HEK293 (cell line): ENCODE measurements around the gene PALM3.

ENCODE experiments used
- IKZF3 ChIP-seq: fragments of 450-650 bp; IDR thresholded peaks from 2 replicates; pipeline ENCODE4 v1.5.0; 2018; ENCODE audit warnings: missing biosample characterization, mild to moderate bottlenecking, missing genetic modification characterization, moderate library complexity
- KLF1 ChIP-seq: fragments of 450-650 bp; formaldehyde crosslinking; IDR thresholded peaks from 2 replicates; pipeline ENCODE4 v1.5.1; 2016; ENCODE audit warnings: missing biosample characterization, missing genetic modification characterization
- KLF8 ChIP-seq: fragments of 450-650 bp; formaldehyde crosslinking; IDR thresholded peaks from 2 replicates; pipeline ENCODE4 v1.5.1; 2016; ENCODE audit warnings: missing biosample characterization, missing genetic modification characterization
- PATZ1 ChIP-seq: fragments of 450-650 bp; formaldehyde crosslinking; IDR thresholded peaks from 2 replicates; pipeline ENCODE4 v1.5.1; 2016; ENCODE audit warnings: missing biosample characterization, missing genetic modification characterization
- PRDM1 ChIP-seq: fragments of 450-650 bp; formaldehyde crosslinking; IDR thresholded peaks from 2 replicates; pipeline ENCODE4; 2016; ENCODE audit warnings: missing biosample characterization, missing genetic modification characterization
- PRDM4 ChIP-seq: fragments of 450-650 bp; formaldehyde crosslinking; IDR thresholded peaks from 2 replicates; pipeline ENCODE4 v1.5.1; 2017; ENCODE audit warnings: missing biosample characterization, missing genetic modification characterization
- RBAK ChIP-seq: fragments of 450-650 bp; formaldehyde crosslinking; IDR thresholded peaks from 2 replicates; pipeline ENCODE4 v1.5.1; 2016; ENCODE audit warnings: missing biosample characterization, missing genetic modification characterization
- REPIN1 ChIP-seq: fragments of 450-650 bp; formaldehyde crosslinking; IDR thresholded peaks from 2 replicates; pipeline ENCODE4 v1.5.1; 2017; ENCODE audit warnings: missing biosample characterization, missing genetic modification characterization, low read depth
- REST ChIP-seq: fragments of 450-650 bp; formaldehyde crosslinking; IDR thresholded peaks from 2 replicates; pipeline ENCODE4 v1.5.1; 2016; ENCODE audit warnings: missing biosample characterization, missing genetic modification characterization
- SP2 ChIP-seq: fragments of 450-650 bp; formaldehyde crosslinking; IDR thresholded peaks from 2 replicates; pipeline ENCODE4 v1.5.1; 2016; ENCODE audit warnings: missing biosample characterization, missing genetic modification characterization
- TCF7L2 ChIP-seq: IDR thresholded peaks from 2 replicates; pipeline ENCODE4 v1.6.1; 2011; ENCODE audit warnings: low read depth, mild to moderate bottlenecking, inconsistent platforms, low read length, moderate library complexity, borderline replicate concordance
- ZBTB17 ChIP-seq: fragments of 450-650 bp; formaldehyde crosslinking; IDR thresholded peaks from 2 replicates; pipeline ENCODE4 v1.5.1; 2016; ENCODE audit warnings: missing biosample characterization, missing genetic modification characterization
- ZBTB26 ChIP-seq: fragments of 450-650 bp; formaldehyde crosslinking; optimal IDR thresholded peaks from 2 replicates; pipeline ENCODE3; 2016; ENCODE audit warnings: missing biosample characterization, mild to moderate bottlenecking, missing genetic modification characterization
- ZEB2 ChIP-seq: fragments of 450-650 bp; formaldehyde crosslinking; IDR thresholded peaks from 2 replicates; pipeline ENCODE4 v1.5.1; 2016; ENCODE audit warnings: missing biosample characterization, missing genetic modification characterization
- ZFHX2 ChIP-seq: fragments of 450-650 bp; formaldehyde crosslinking; conservative IDR thresholded peaks from 2 replicates; pipeline ENCODE4 v1.5.1; 2016; ENCODE audit warnings: missing biosample characterization, missing genetic modification characterization
- ZNF2 ChIP-seq: fragments of 450-650 bp; formaldehyde crosslinking; IDR thresholded peaks from 2 replicates; pipeline ENCODE4 v1.5.1; 2016; ENCODE audit warnings: missing biosample characterization, missing genetic modification characterization
- ZNF239 ChIP-seq: fragments of 450-650 bp; formaldehyde crosslinking; IDR thresholded peaks from 2 replicates; pipeline ENCODE4 v1.5.1; 2016; ENCODE audit warnings: missing biosample characterization, missing genetic modification characterization
- ZNF324 ChIP-seq: fragments of 450-650 bp; formaldehyde crosslinking; IDR thresholded peaks from 2 replicates; pipeline ENCODE4 v1.5.1; 2016; ENCODE audit warnings: missing biosample characterization, missing genetic modification characterization
- ZNF335 ChIP-seq: fragments of 450-650 bp; formaldehyde crosslinking; conservative IDR thresholded peaks from 2 replicates; pipeline ENCODE4 v1.5.1; 2016; ENCODE audit warnings: missing biosample characterization, missing genetic modification characterization
- ZNF391 ChIP-seq: fragments of 450-650 bp; formaldehyde crosslinking; IDR thresholded peaks from 2 replicates; pipeline ENCODE4 v1.5.1; 2016; ENCODE audit warnings: low read depth, missing biosample characterization, missing genetic modification characterization, borderline replicate concordance
- ZNF416 ChIP-seq: fragments of 450-650 bp; formaldehyde crosslinking; IDR thresholded peaks from 2 replicates; pipeline ENCODE4 v1.5.1; 2016; ENCODE audit warnings: missing biosample characterization, missing genetic modification characterization
- ZNF426 ChIP-seq: fragments of 450-650 bp; formaldehyde crosslinking; IDR thresholded peaks from 2 replicates; pipeline ENCODE4 v1.5.1; 2017; ENCODE audit warnings: missing biosample characterization, missing genetic modification characterization, mild to moderate bottlenecking, inconsistent platforms, moderate library complexity
- ZNF449 ChIP-seq: fragments of 450-650 bp; formaldehyde crosslinking; IDR thresholded peaks from 2 replicates; pipeline ENCODE4 v1.5.1; 2017; ENCODE audit warnings: missing biosample characterization, mild to moderate bottlenecking, missing genetic modification characterization, moderate library complexity
- ZNF624 ChIP-seq: fragments of 450-650 bp; formaldehyde crosslinking; IDR thresholded peaks from 2 replicates; pipeline ENCODE4 v1.5.1; 2017; ENCODE audit warnings: missing biosample characterization, missing genetic modification characterization
- ZNF639 ChIP-seq: fragments of 450-650 bp; formaldehyde crosslinking; IDR thresholded peaks from 2 replicates; pipeline ENCODE4 v1.5.1; 2016; ENCODE audit warnings: missing biosample characterization, missing genetic modification characterization
- ZNF768 ChIP-seq: fragments of 450-650 bp; formaldehyde crosslinking; IDR thresholded peaks from 2 replicates; pipeline ENCODE4 v1.5.1; 2018; ENCODE audit warnings: missing biosample characterization, mild to moderate bottlenecking, missing genetic modification characterization
- ZNF843 ChIP-seq: fragments of 450-650 bp; formaldehyde crosslinking; IDR thresholded peaks from 2 replicates; pipeline ENCODE4 v1.5.1; 2016; ENCODE audit warnings: missing biosample characterization, missing genetic modification characterization
- ZSCAN16 ChIP-seq: fragments of 450-650 bp; formaldehyde crosslinking; IDR thresholded peaks from 2 replicates; pipeline ENCODE4 v1.5.1; 2016; ENCODE audit warnings: missing biosample characterization, missing genetic modification characterization

PALM3 gene

GRCh38 chr19:14072535-14073260 lies 10.8 kb upstream of the PALM3 start, which contains the start of gene MISP3 (continued):
- TF ChIP-seq KLF8 (peak; percentile 57; the same call in 1 of the 2 replicates), TCF7L2 (no peak), ZNF639 (no peak), ZBTB26 (tag by site-specific recombination) (peak; percentile 28), REST (tag by site-specific recombination) (no peak), ZNF426 (no peak), ZNF391 (tag by site-specific recombination) (0 out of 2 replicates have a peak, but pooled peaks have one; percentile 10), REPIN1 (tag by site-specific recombination) (no peak), PRDM4 (tag by site-specific recombination) (no peak), ZSCAN16 (tag by site-specific recombination) (no peak), ZFHX2 (tag by site-specific recombination) (0 out of 2 replicates have a peak, but pooled peaks have one; percentile 11), ZNF324 (no peak), ZNF449 (tag by site-specific recombination) (0 out of 2 replicates have a peak, but pooled peaks have one; percentile 34), PATZ1 (tag by site-specific recombination) (peak; percentile 18), ZNF2 (tag by site-specific recombination) (peak; percentile 26; the same call in 1 of the 2 replicates), PRDM1 (tag by site-specific recombination) (no peak), ZNF239 (no peak), IKZF3 (0 out of 2 replicates have a peak, but pooled peaks have one; percentile 27), RBAK (tag by site-specific recombination) (no peak), ZNF768 (tag by site-specific recombination) (no peak), ZEB2 (peak; percentile 15; the same call in 1 of the 2 replicates), ZBTB17 (tag by site-specific recombination) (peak; percentile 80), SP2 (peak; percentile 69), KLF1 (tag by site-specific recombination) (peak; percentile 96), ZNF843 (no peak), ZNF624 (tag by site-specific recombination) (no peak), ZNF335 (tag by site-specific recombination) (peak; percentile 86), ZNF416 (no peak)
